ENCODE data around the gene ZBTB5. TPM values are rescaled to one million over a fixed set of nuclear protein-coding genes. Genes with fewer than 3 reads are reported as not detected.
A peak's percentile ranks its signal among the peaks of the same experiment; 100 is the strongest.

The ZBTB5 gene
- total and polyA plus RNA-seq, 7 donors = 2.5 to 6.0 (median 5.3) TPM

GRCh38 chr9:37499297-37499696, 34.0 kb upstream of the ZBTB5 start:
- H3K9me3 ChIP-seq = no peaks in the 10 kb centered on the region
- 90 to 100% (median 93%) methylated on average over 6 of the region's 6 CpGs for WGBS, 3 donors
- intact Hi-C loops (cut with DNase I) = no loop called here
- DNase-seq (no peak), ATAC-seq (no peak)
- H3K27me3 ChIP-seq (ENCODE audit: insufficient read depth in 3 of 3, low read length in 2 of 3) = no peaks in the 10 kb centered on the region
- H3K4me3 ChIP-seq = no peak overlapping the region
- peaks cover 9% of the 10 kb centered on the region for H3K4me1 ChIP-seq
- peaks cover 3 to 84% of the 10 kb centered on the region in 2 donors for H3K36me3 ChIP-seq (ENCODE audit: insufficient read depth in 1 of 2, low read depth in 1 of 2)
- no peak overlapping the region for H3K27ac ChIP-seq
- TF ChIP-seq CTCF (IDR thresholded peaks at IDR 0.05) = no peak

- 59 to 97% (median 94%) methylated on average over 3 of the region's 3 CpGs for WGBS, 3 donors
- no peak for ATAC-seq
- H3K27ac ChIP-seq = no peak overlapping the region
- H3K27me3 ChIP-seq (ENCODE audit: insufficient read depth in 3 of 3, low read length in 2 of 3) = no peaks in the 10 kb centered on the region
- intact Hi-C loops (cut with DNase I) = no loop called here
- H3K9me3 ChIP-seq = no peaks in the 10 kb centered on the region
- H3K36me3 ChIP-seq (ENCODE audit: insufficient read depth in 1 of 2, low read depth in 1 of 2) = peaks cover 5 to 84% of the 10 kb centered on the region in 2 donors
- no peak overlapping the region for H3K4me3 ChIP-seq
- peaks cover 9% of the 10 kb centered on the region for H3K4me1 ChIP-seq
- DNase-seq = no peak
- no peak for TF ChIP-seq CTCF (IDR thresholded peaks at IDR 0.05)
These were observed 33.2 kb upstream of the ZBTB5 start for GRCh38 chr9:37498457-37498856.

GRCh38 chr9:37497320-37497719, 32.1 kb upstream of the ZBTB5 start:
- intact Hi-C loops (cut with DNase I) = no loop called here
- peaks cover 9% of the 10 kb centered on the region for H3K4me1 ChIP-seq
- H3K36me3 ChIP-seq (ENCODE audit: insufficient read depth in 1 of 2, low read depth in 1 of 2) = peaks cover 11 to 84% of the 10 kb centered on the region in 2 donors
- H3K27me3 ChIP-seq (ENCODE audit: insufficient read depth in 3 of 3, low read length in 2 of 3) = no peaks in the 10 kb centered on the region
- no peak overlapping the region for H3K27ac ChIP-seq
- DNase-seq (no peak), ATAC-seq (no peak)
- no peaks in the 10 kb centered on the region for H3K9me3 ChIP-seq
- no peak overlapping the region for H3K4me3 ChIP-seq
- WGBS, 3 donors = 87 to 97% (median 96%) methylated on average over 3 of the region's 3 CpGs
- no peak for TF ChIP-seq CTCF (IDR thresholded peaks at IDR 0.05)

GRCh38 chr9:37496020-37496419, 30.8 kb upstream of the ZBTB5 start:
- peak; percentile 26 to 60 (median 32) for ATAC-seq
- intact Hi-C loops (cut with DNase I) = no loop called here
- Histone ChIP-seq H3K4me3 (no peak overlapping the region), H3K27me3 (ENCODE audit: insufficient read depth in 3 of 3, low read length in 2 of 3) (no peaks in the 10 kb centered on the region), H3K36me3 (ENCODE audit: insufficient read depth in 1 of 2, low read depth in 1 of 2) (peaks cover 11 to 81% of the 10 kb centered on the region in 2 donors), H3K9me3 (no peaks in the 10 kb centered on the region), H3K4me1 (peaks cover 9% of the 10 kb centered on the region), H3K27ac (peak overlapping the region; percentile 51)
- DNase-seq = no peak
- no peak for TF ChIP-seq CTCF (IDR thresholded peaks at IDR 0.05)
- WGBS, 3 donors = 66 to 95% (median 74%) methylated on average over 4 of the region's 4 CpGs

GRCh38 chr9:37495571-37495970, 30.3 kb upstream of the ZBTB5 start:
- Histone ChIP-seq H3K9me3 (no peaks in the 10 kb centered on the region), H3K27me3 (ENCODE audit: insufficient read depth in 3 of 3, low read length in 2 of 3) (no peaks in the 10 kb centered on the region), H3K27ac (peak overlapping the region; percentile 51), H3K4me3 (no peak overlapping the region), H3K4me1 (peaks cover 9% of the 10 kb centered on the region), H3K36me3 (ENCODE audit: insufficient read depth in 1 of 2, low read depth in 1 of 2) (peaks cover 11 to 81% of the 10 kb centered on the region in 2 donors)
- TF ChIP-seq CTCF (IDR thresholded peaks at IDR 0.05) = no peak
- intact Hi-C loops (cut with DNase I) = no loop called here
- no peak for DNase-seq
- ATAC-seq = peak; percentile 72 to 88 (median 79)
- 45 to 69% (median 50%) methylated on average over 5 of the region's 5 CpGs for WGBS, 3 donors
